Ishikawa (cell line): ENCODE results near the gene ARHGEF10L.

Experiments
- CEBPB ChIP-seq: IDR thresholded peaks from 2 replicates; pipeline ENCODE4 v1.6.1; 2012
- CREB1 ChIP-seq: IDR thresholded peaks from 2 replicates; pipeline ENCODE4 v1.6.1; 2012; ENCODE audit warnings: low read depth
- EGR1 ChIP-seq: IDR thresholded peaks from 2 replicates; pipeline ENCODE4 v1.6.1; 2012
- EP300 ChIP-seq: IDR thresholded peaks from 2 replicates; pipeline ENCODE4 v1.6.1; 2012; ENCODE audit warnings: borderline replicate concordance
- FOXM1 ChIP-seq: IDR thresholded peaks from 2 replicates; pipeline ENCODE4 v1.6.1; 2012; ENCODE audit warnings: low read depth, borderline replicate concordance
- NFIC ChIP-seq: IDR thresholded peaks from 2 replicates; pipeline ENCODE4 v1.6.1; 2012
- RAD21 ChIP-seq: IDR thresholded peaks from 2 replicates; pipeline ENCODE4 v1.6.1; 2012; ENCODE audit warnings: low read depth
- TAF1 ChIP-seq: IDR thresholded peaks from 2 replicates; pipeline ENCODE4 v1.6.1; 2012; ENCODE audit warnings: low read depth, mild to moderate bottlenecking
- TCF12 ChIP-seq: IDR thresholded peaks from 2 replicates; pipeline ENCODE4 v1.6.1; 2012; ENCODE audit warnings: low read depth
- TEAD4 ChIP-seq: IDR thresholded peaks from 2 replicates; pipeline ENCODE4 v1.6.1; 2012
- YY1 ChIP-seq: IDR thresholded peaks from 2 replicates; pipeline ENCODE4 v1.6.1; 2012; ENCODE audit warnings: low read depth
- ZBTB7A ChIP-seq: IDR thresholded peaks from 2 replicates; pipeline ENCODE4 v1.6.1; 2012; ENCODE audit warnings: low read depth
- TF ChIP-seq, protein P1 (sequence below): IDR thresholded peaks from 2 replicates; pipeline ENCODE4 v1.6.1; 2012
- TF ChIP-seq, protein P2 (sequence below): IDR thresholded peaks from 2 replicates; pipeline ENCODE4 v1.6.1; 2012; ENCODE audit warnings: low read depth, mild to moderate bottlenecking
- TF ChIP-seq, protein P3 (sequence below): IDR thresholded peaks from 2 replicates; pipeline ENCODE4 v1.6.1; 2012

ARHGEF10L gene

DNA sequence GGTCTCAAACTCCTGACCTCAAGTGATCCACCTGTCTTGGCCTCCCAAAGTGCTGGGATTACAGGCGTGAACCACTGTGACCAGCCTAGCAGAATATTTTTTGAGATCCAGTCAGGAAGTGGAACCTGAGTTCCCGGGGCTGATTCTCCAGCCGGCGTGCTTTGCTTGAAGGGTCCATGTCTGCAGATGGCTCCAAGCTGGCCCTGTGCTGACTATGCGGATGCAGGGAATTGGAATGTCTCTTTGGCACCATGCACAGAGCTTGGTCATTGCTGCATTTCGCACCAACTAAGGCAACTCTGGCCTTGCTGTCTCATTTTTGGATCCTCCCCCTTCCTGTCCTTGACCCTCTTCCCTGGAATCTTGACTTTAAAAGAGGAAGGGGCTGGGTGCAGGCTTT lies 28.1 kb downstream of the ARHGEF10L start:
- TF ChIP-seq, protein P1, sequence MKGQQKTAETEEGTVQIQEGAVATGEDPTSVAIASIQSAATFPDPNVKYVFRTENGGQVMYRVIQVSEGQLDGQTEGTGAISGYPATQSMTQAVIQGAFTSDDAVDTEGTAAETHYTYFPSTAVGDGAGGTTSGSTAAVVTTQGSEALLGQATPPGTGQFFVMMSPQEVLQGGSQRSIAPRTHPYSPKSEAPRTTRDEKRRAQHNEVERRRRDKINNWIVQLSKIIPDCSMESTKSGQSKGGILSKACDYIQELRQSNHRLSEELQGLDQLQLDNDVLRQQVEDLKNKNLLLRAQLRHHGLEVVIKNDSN, result no peak
- TF ChIP-seq YY1 (no peak), CREB1 (no peak), TCF12 (no peak), TAF1 (no peak), EP300 (no peak), RAD21 (no peak)

DNA sequence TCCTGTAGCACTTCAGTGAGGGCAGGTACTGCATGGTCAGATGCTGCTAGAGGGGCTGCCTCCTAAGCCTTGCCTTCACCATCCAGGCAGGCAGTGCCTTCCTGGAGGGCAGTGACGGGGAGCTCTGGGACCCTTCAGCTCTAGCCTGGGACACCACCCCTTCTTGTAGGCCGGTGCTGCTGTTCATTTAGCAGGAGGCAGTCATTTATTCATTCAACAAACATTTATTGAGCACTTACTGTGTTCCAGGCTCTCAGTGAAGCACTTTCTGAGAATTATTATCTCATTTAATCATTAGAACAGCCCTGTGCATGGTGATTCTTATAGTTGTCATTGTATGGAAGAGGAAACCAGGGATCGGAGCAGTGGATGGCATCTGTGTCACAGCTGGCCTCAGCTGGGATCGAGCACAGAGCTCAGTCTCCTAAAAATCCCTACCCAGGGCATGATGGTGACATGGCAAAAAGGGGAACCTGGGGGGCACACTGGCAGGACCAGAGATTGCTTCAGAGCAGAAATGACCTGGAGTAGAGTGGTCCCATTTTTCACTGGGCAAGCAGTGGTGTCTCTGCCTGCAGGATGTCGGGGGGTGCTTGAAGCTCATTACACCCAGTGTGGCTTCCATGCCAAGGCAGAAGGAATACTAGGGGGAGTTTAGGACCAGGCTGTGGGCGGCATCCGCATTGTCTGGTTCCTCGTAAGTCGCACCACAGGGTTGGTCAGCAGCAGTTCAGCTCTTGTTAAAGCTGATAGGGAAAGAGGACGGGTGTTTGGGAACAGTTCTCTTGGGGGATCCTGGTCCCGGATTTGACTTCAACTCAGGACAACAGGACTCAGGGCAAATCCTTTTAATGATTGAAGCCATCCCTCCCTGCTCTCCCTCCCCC lies 28.8 kb downstream of the ARHGEF10L start:
- TF ChIP-seq, protein P1, result no peak
- no peak for TF ChIP-seq CREB1
- no peak for TF ChIP-seq TCF12
- no peak for TF ChIP-seq ZBTB7A
- TF ChIP-seq YY1, result no peak
- TF ChIP-seq TEAD4, result no peak
- no peak for TF ChIP-seq EP300
- TF ChIP-seq EGR1, result no peak
- TF ChIP-seq CEBPB, result no peak
- no peak for TF ChIP-seq NFIC
- no peak for TF ChIP-seq RAD21
- TF ChIP-seq, protein P2, sequence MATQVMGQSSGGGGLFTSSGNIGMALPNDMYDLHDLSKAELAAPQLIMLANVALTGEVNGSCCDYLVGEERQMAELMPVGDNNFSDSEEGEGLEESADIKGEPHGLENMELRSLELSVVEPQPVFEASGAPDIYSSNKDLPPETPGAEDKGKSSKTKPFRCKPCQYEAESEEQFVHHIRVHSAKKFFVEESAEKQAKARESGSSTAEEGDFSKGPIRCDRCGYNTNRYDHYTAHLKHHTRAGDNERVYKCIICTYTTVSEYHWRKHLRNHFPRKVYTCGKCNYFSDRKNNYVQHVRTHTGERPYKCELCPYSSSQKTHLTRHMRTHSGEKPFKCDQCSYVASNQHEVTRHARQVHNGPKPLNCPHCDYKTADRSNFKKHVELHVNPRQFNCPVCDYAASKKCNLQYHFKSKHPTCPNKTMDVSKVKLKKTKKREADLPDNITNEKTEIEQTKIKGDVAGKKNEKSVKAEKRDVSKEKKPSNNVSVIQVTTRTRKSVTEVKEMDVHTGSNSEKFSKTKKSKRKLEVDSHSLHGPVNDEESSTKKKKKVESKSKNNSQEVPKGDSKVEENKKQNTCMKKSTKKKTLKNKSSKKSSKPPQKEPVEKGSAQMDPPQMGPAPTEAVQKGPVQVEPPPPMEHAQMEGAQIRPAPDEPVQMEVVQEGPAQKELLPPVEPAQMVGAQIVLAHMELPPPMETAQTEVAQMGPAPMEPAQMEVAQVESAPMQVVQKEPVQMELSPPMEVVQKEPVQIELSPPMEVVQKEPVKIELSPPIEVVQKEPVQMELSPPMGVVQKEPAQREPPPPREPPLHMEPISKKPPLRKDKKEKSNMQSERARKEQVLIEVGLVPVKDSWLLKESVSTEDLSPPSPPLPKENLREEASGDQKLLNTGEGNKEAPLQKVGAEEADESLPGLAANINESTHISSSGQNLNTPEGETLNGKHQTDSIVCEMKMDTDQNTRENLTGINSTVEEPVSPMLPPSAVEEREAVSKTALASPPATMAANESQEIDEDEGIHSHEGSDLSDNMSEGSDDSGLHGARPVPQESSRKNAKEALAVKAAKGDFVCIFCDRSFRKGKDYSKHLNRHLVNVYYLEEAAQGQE, result no peak
- TF ChIP-seq, protein P3, sequence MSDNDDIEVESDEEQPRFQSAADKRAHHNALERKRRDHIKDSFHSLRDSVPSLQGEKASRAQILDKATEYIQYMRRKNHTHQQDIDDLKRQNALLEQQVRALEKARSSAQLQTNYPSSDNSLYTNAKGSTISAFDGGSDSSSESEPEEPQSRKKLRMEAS, result no peak
- no peak for TF ChIP-seq FOXM1
- no peak for TF ChIP-seq TAF1

DNA sequence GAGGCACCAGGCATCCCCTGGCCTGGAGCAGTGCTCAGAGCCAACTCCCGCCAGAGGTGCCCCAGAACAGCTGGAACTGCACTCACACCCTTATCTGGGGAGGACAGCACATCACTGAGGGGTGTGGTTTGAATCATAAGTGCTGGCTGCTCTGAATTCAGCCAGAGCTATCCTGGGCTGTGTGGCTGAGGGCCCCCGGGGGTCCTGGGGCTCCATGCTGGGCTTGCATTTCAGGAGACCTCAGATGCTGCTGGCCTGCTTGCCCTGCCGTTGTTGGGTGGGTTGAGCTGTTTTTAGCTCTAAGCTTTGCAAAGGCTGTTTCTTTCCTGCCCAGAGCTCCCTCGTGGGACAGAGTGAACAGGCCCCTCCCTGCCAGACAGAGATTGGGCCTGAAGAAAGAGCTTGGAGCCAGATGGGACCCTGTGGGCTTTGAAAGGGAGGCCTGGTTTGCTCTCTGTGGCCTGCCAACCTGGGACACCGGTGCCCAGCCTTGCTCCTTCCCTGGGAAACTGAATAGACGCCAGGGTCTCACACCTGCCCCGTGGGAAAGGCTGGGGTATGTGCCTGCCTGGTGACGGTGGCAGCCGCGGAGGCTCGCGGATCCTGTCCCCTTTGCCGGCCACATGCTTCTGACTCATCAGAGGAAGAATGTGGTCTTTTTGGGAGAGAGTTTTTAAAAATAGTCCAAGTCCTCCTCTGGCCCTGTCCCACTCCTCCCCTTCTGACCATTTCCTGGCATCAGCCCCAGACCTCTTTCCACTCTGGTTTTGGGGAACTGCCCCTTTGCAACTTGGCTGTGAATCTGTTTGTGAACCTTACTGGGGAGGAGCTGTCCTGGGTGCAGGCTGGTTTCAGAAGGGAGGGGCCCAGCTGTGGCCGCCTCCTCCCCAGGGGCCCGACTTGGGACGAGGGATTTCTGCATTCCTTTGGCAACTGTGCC lies 30.0 kb downstream of the ARHGEF10L start:
- TF ChIP-seq TEAD4 (no peak), NFIC (no peak), CEBPB (no peak), ZBTB7A (no peak), EP300 (no peak), TAF1 (no peak)
- TF ChIP-seq, protein P3, result peak; percentile 76
- TF ChIP-seq, protein P2, result no peak

DNA sequence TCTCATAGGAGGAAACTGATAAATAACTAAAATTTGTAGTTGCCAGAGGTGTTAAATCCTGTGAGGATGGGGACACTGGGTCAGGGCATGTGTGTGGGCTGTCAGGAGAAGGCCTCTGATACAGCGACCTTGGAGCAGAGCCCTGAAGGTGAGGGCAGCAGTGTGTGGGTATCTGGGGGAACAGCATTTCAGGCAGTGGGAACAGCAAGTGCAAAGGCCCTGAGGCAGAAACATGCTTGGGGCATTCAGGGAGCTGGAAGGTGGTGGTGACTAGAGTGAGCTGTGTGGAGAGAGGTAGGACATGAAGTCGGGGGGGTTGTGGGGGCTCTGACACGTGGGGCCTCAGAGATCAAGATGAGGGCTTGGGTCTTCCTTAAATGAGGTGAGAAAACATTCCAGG lies 30.7 kb downstream of the ARHGEF10L start:
- no peak for TF ChIP-seq TEAD4
- TF ChIP-seq YY1, result no peak
- TF ChIP-seq CREB1, result no peak

DNA sequence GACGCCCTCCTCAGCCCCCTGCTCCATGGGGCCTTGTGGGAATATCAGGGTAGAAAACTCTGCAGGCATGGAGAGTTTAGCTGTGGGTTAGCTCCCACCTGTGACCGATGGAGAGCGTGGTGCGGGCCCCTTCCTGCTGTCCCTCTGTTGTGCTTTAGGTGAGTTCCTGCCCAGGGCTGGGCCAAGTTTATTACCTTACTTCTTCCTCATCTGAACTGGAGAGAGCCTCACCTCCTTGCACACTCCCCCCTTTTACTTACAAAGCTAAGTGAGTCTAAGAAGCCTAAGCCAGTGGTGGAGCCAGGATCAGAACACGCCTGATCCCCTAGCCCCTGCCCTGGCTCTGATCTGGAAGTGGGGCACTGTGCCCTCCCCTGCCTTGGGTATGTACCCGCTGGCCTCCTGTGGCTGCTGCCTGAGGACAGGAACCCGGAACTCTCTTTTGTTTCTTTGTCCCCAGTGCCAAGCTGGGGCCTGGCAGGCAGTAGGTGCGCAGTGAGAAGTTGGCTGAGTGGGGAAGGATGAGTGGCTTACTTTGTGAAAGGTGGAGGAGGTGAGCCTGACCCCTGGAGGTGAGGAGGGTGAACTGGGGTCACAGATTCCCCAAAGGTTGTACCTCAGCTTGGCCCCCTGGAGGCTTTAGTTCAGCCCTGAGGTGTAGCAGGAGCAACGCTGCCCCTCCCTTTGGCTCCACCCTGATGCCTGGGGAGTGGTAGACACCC lies 32.9 kb downstream of the ARHGEF10L start:
- TF ChIP-seq, protein P1, result no peak
- TF ChIP-seq ZBTB7A (no peak), NFIC (no peak), CEBPB (no peak), RAD21 (peak; percentile 21; the same call in 1 of the 2 replicates)
- TF ChIP-seq, protein P2, result no peak
